ENCODE measurements around the gene IRS1. TPM values are rescaled to one million over a fixed set of nuclear protein-coding genes. Genes with fewer than 3 reads are reported as not detected.

IRS1 gene
- polyA plus RNA-seq, 2 donors: 1.6 to 3.7 TPM

DNA sequence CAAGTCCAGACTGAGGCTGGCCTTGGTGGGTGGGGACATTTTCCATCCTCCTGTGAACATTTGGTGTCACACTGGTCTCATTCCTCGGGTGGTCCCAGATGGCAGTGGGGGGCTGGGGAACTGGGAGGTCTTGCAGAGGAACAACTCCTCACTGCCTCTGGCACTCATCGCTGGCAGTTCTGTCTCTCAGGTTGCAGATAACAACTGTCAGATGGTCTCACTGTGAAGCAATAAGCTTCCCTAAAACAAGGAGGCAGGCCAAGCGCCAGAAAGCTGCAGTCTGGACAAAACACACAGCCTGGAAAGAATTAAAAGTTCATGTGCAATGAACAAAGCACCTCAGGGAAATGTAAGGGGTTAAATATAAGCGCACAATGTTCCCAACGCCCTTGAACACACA, 78.1 kb downstream of the IRS1 start:
- Histone ChIP-seq H3K9me3 (ENCODE audit: control insufficient read depth in 2 of 2, insufficient read depth in 1 of 2, low read depth in 1 of 2, low read length in 1 of 2) (no peaks in the 10 kb centered on the region), H3K27ac (ENCODE audit: low read depth in 2 of 2, low read length in 1 of 2) (no peak overlapping the region), H3K36me3 (ENCODE audit: control insufficient read depth in 2 of 2, insufficient read depth in 2 of 2, low read length in 1 of 2) (no peaks in the 10 kb centered on the region), H3K4me1 (ENCODE audit: control insufficient read depth in 2 of 2, insufficient read depth in 2 of 2, low read length in 1 of 2) (peaks cover 0 to 3% of the 10 kb centered on the region in 2 donors), H3K4me3 (ENCODE audit: low read depth in 1 of 2, low read length in 2 of 2) (no peak overlapping the region), H3K27me3 (ENCODE audit: control insufficient read depth in 1 of 2, insufficient read depth in 2 of 2, low read length in 2 of 2) (no peaks in the 10 kb centered on the region)
- WGBS, 2 donors: 59 to 68% methylated on average over 5 of the region's 5 CpGs

DNA sequence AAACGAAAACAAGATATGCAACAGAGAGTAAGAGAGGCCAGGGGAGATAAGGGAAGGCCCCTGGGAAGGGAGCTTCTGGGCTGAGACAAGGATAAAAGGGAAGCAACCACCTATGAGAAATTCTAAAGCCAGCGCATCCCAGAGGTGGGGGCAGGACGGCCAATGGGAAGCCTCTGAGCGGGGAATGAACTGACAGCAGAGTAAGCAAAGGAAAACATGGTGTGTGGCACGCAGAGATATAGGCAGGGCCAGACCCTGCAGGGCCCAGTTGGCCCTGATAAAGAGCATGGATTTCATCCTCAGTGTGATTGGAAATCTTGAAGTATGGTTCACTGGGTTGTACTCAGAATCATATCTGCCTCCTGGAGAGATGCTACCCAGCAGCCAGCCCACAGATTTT, 78.7 kb downstream of the IRS1 start:
- H3K4me1 ChIP-seq (ENCODE audit: control insufficient read depth in 2 of 2, insufficient read depth in 2 of 2, low read length in 1 of 2): peaks cover 0 to 1% of the 10 kb centered on the region in 2 donors
- no peaks in the 10 kb centered on the region for H3K36me3 ChIP-seq (ENCODE audit: control insufficient read depth in 2 of 2, insufficient read depth in 2 of 2, low read length in 1 of 2)
- no peak overlapping the region for H3K27ac ChIP-seq (ENCODE audit: low read depth in 2 of 2, low read length in 1 of 2)
- no peaks in the 10 kb centered on the region for H3K27me3 ChIP-seq (ENCODE audit: control insufficient read depth in 1 of 2, insufficient read depth in 2 of 2, low read length in 2 of 2)
- WGBS, 2 donors: 81 to 87% methylated on average over 5 of the region's 5 CpGs
- no peaks in the 10 kb centered on the region for H3K9me3 ChIP-seq (ENCODE audit: control insufficient read depth in 2 of 2, insufficient read depth in 1 of 2, low read depth in 1 of 2, low read length in 1 of 2)
- H3K4me3 ChIP-seq (ENCODE audit: low read depth in 1 of 2, low read length in 2 of 2): no peak overlapping the region

DNA sequence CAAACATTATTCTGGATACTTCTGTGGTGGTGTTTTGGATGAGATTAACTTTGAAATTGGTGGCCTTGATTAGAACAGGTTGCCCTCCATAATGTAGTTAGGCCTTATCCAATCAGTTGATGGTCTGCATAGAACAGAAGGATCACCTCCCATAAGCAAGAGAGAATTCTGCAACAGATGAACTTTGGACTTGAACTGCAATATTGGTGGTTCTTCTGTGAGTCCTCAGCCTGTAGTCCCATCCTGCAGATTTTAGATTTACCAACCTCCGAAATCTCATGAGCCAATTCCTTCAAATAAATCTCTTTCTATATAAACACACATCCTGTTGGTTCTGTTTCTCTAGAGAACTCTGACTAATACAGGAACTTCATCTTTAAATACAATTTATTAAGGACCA, 81.9 kb downstream of the IRS1 start:
- no peaks in the 10 kb centered on the region for H3K27me3 ChIP-seq (ENCODE audit: control insufficient read depth in 1 of 2, insufficient read depth in 2 of 2, low read length in 2 of 2)
- H3K36me3 ChIP-seq (ENCODE audit: control insufficient read depth in 2 of 2, insufficient read depth in 2 of 2, low read length in 1 of 2): no peaks in the 10 kb centered on the region
- H3K9me3 ChIP-seq (ENCODE audit: control insufficient read depth in 2 of 2, insufficient read depth in 1 of 2, low read depth in 1 of 2, low read length in 1 of 2): no peaks in the 10 kb centered on the region
- H3K4me1 ChIP-seq (ENCODE audit: control insufficient read depth in 2 of 2, insufficient read depth in 2 of 2, low read length in 1 of 2): peaks cover 0 to 4% of the 10 kb centered on the region in 2 donors
- 80 to 88% methylated on average over 1 of the region's 1 CpG for WGBS, 2 donors
- H3K27ac ChIP-seq (ENCODE audit: low read depth in 2 of 2, low read length in 1 of 2): no peak overlapping the region
- no peak overlapping the region for H3K4me3 ChIP-seq (ENCODE audit: low read depth in 1 of 2, low read length in 2 of 2)

DNA sequence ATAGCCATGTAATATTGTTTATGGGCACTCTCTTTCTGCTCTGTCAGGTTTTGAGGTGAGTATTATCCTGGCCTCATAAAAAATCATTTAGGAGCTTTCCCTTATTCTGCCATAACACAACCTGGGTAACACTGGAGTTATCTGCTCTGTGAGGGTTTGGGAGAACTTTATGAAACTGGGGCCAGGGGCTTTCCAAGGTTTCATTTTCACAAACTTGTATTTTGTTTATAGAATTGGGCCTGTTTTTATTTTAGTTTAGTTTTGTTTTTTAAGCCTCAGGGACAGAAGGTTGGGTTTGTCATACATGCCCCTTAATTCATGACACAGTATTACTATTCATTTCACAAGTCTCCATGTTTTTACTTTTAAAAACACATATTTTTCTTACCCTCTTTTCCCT, 83.5 kb downstream of the IRS1 start:
- no peak overlapping the region for H3K4me3 ChIP-seq (ENCODE audit: low read depth in 1 of 2, low read length in 2 of 2)
- H3K27me3 ChIP-seq (ENCODE audit: control insufficient read depth in 1 of 2, insufficient read depth in 2 of 2, low read length in 2 of 2): no peaks in the 10 kb centered on the region
- peaks cover 0 to 4% of the 10 kb centered on the region in 2 donors for H3K4me1 ChIP-seq (ENCODE audit: control insufficient read depth in 2 of 2, insufficient read depth in 2 of 2, low read length in 1 of 2)
- H3K36me3 ChIP-seq (ENCODE audit: control insufficient read depth in 2 of 2, insufficient read depth in 2 of 2, low read length in 1 of 2): no peaks in the 10 kb centered on the region
- H3K27ac ChIP-seq (ENCODE audit: low read depth in 2 of 2, low read length in 1 of 2): no peak overlapping the region
- no peaks in the 10 kb centered on the region for H3K9me3 ChIP-seq (ENCODE audit: control insufficient read depth in 2 of 2, insufficient read depth in 1 of 2, low read depth in 1 of 2, low read length in 1 of 2)

DNA sequence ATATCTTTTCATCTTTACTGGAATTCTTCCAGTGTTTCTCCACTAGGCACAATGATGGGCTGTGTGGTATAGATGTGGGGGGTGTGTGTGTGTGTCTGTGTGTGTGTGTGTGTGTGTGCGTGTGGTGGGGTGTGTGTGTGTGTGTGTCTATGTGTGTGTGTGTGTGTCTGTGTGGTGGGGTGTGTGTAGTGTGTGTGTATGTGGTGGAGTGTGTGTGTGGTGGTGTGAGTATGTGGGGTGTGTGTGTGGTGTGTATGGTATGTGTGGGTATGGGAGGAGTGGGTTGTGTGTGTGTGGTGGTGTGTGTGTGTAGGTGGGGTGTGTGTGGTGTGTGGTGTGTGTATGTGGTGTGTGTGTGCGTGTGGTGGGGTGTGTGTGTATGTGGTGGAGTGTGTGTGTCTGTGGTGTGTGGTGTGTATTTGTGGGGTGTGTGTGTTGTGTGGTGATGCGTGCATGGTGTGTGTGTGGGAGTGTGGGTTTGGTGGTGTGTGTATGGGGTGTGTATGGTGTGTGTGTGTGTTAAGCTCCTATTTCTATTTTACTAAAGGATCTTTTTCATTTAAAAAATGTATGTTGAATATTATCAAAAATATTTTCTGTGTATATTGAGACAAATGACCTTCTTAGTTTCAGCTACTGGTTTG, 84.2 kb downstream of the IRS1 start:
- H3K4me3 ChIP-seq (ENCODE audit: low read depth in 1 of 2, low read length in 2 of 2): no peak overlapping the region
- 83 to 91% methylated on average over 3 of the region's 3 CpGs for WGBS, 2 donors
- H3K9me3 ChIP-seq (ENCODE audit: control insufficient read depth in 2 of 2, insufficient read depth in 1 of 2, low read depth in 1 of 2, low read length in 1 of 2): no peaks in the 10 kb centered on the region
- H3K27me3 ChIP-seq (ENCODE audit: control insufficient read depth in 1 of 2, insufficient read depth in 2 of 2, low read length in 2 of 2): no peaks in the 10 kb centered on the region
- H3K27ac ChIP-seq (ENCODE audit: low read depth in 2 of 2, low read length in 1 of 2): no peak overlapping the region
- peaks cover 0 to 4% of the 10 kb centered on the region in 2 donors for H3K4me1 ChIP-seq (ENCODE audit: control insufficient read depth in 2 of 2, insufficient read depth in 2 of 2, low read length in 1 of 2)
- no peaks in the 10 kb centered on the region for H3K36me3 ChIP-seq (ENCODE audit: control insufficient read depth in 2 of 2, insufficient read depth in 2 of 2, low read length in 1 of 2)

DNA sequence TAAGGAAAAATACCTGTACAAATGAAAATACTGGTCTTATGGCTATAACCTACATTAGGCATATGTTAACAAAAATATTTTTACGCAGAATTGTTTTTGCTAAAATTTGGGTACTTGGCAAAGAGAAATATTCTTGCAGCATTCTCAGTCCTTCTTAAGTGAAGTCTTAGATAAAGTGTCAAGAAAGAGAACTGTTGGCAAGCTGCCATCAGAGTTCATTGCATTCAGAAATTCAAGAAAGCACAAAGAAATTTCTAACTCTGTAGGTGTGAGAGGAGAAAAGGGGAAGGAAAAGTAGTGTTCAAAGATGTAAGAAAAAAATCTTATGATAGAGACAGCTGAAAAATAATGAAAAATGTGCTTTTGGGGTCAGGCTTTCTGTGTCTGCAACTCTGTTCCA, 86.7 kb downstream of the IRS1 start:
- H3K27ac ChIP-seq (ENCODE audit: low read depth in 2 of 2, low read length in 1 of 2): no peak overlapping the region
- H3K9me3 ChIP-seq (ENCODE audit: control insufficient read depth in 2 of 2, insufficient read depth in 1 of 2, low read depth in 1 of 2, low read length in 1 of 2): no peaks in the 10 kb centered on the region
- 94 to 98% methylated on average over 1 of the region's 1 CpG for WGBS, 2 donors

DNA sequence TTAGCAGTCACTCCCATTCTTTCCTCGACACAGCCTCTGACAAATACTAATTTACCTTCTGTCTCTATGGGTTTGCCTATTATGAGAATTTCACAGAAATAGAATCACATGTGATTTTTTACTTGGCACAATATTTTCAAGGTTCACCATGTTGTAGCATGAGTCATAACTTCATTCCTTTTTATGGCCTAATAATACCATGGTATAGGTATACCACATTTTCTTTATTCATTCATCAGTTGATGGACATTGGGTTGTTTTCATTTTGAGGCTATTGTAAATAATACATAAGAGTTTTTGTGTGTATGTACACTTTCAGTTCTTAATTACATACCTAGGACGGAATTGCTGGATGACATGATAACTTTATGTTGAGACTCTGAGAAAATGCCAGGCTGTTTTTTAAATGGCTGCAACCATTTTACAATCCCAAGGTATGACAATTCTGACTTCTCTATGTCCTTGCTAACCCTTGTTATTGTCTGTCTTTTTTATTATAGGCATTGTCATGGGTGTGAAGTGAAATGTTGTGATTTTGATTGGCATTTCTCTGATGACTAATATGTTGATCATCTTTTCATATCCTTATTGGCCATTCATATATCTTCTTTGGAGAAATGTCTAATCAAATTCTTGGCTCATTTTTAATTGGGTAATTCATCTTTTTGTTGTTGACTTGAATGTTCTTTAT, 87.9 kb downstream of the IRS1 start:
- Histone ChIP-seq H3K9me3 (ENCODE audit: control insufficient read depth in 2 of 2, insufficient read depth in 1 of 2, low read depth in 1 of 2, low read length in 1 of 2) (no peaks in the 10 kb centered on the region), H3K4me3 (ENCODE audit: low read depth in 1 of 2, low read length in 2 of 2) (no peak overlapping the region), H3K4me1 (ENCODE audit: control insufficient read depth in 2 of 2, insufficient read depth in 2 of 2, low read length in 1 of 2) (peaks cover 0 to 4% of the 10 kb centered on the region in 2 donors), H3K27ac (ENCODE audit: low read depth in 2 of 2, low read length in 1 of 2) (no peak overlapping the region), H3K27me3 (ENCODE audit: control insufficient read depth in 1 of 2, insufficient read depth in 2 of 2, low read length in 2 of 2) (no peaks in the 10 kb centered on the region), H3K36me3 (ENCODE audit: control insufficient read depth in 2 of 2, insufficient read depth in 2 of 2, low read length in 1 of 2) (no peaks in the 10 kb centered on the region)
- WGBS, 2 donors: 86 to 90% methylated on average over 2 of the region's 2 CpGs

More for the DNA sequence above, 86.7 kb downstream of the IRS1 start:
- Histone ChIP-seq H3K4me1 (ENCODE audit: control insufficient read depth in 2 of 2, insufficient read depth in 2 of 2, low read length in 1 of 2) (peaks cover 0 to 4% of the 10 kb centered on the region in 2 donors), H3K36me3 (ENCODE audit: control insufficient read depth in 2 of 2, insufficient read depth in 2 of 2, low read length in 1 of 2) (no peaks in the 10 kb centered on the region), H3K27me3 (ENCODE audit: control insufficient read depth in 1 of 2, insufficient read depth in 2 of 2, low read length in 2 of 2) (no peaks in the 10 kb centered on the region), H3K4me3 (ENCODE audit: low read depth in 1 of 2, low read length in 2 of 2) (no peak overlapping the region)

DNA sequence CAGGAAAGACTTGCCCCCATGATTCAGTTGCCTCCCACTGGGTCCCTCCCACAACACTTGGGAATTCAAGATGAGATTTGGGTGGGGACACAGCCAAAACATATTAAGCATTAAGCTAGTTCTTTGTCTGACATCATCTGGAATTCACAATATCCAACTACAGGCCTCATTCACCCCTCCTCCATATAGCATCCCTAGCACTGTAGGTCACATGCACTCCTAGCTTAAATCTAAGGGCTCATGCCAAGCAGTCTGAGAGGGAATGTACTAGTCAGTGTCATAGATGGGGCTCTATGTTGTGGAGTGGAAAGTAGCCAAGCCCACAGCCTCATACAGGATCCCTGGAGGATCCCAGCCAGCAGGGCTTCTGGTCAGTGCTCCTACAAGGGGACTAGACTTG, 92.1 kb downstream of the IRS1 start:
- H3K4me3 ChIP-seq (ENCODE audit: low read depth in 1 of 2, low read length in 2 of 2): no peak overlapping the region
- H3K9me3 ChIP-seq (ENCODE audit: control insufficient read depth in 2 of 2, insufficient read depth in 1 of 2, low read depth in 1 of 2, low read length in 1 of 2): no peaks in the 10 kb centered on the region
- no peaks in the 10 kb centered on the region for H3K27me3 ChIP-seq (ENCODE audit: control insufficient read depth in 1 of 2, insufficient read depth in 2 of 2, low read length in 2 of 2)
- H3K4me1 ChIP-seq (ENCODE audit: control insufficient read depth in 2 of 2, insufficient read depth in 2 of 2, low read length in 1 of 2): no peaks in the 10 kb centered on the region
- H3K36me3 ChIP-seq (ENCODE audit: control insufficient read depth in 2 of 2, insufficient read depth in 2 of 2, low read length in 1 of 2): no peaks in the 10 kb centered on the region
- H3K27ac ChIP-seq (ENCODE audit: low read depth in 2 of 2, low read length in 1 of 2): no peak overlapping the region

DNA sequence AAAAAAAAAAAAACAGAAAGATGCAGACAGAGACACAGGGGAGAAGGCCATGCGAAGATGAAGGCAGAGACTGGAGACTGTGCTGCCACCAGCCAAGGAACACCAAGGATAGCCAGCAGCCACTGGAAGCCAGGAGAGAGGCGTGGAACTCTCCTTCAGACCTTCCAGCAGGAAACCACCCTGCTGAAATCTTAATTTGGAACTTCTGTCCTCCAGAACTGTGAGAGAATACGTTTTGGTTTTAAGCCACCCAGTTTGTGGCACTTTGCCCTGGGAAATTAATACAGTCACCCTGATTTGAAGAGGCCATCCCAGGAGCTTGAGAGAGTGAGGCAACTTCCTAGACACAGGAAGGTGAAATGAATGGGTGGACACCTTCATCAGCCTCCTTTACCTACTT, 93.7 kb downstream of the IRS1 start:
- Histone ChIP-seq H3K27ac (ENCODE audit: low read depth in 2 of 2, low read length in 1 of 2) (no peak overlapping the region), H3K27me3 (ENCODE audit: control insufficient read depth in 1 of 2, insufficient read depth in 2 of 2, low read length in 2 of 2) (no peaks in the 10 kb centered on the region), H3K36me3 (ENCODE audit: control insufficient read depth in 2 of 2, insufficient read depth in 2 of 2, low read length in 1 of 2) (no peaks in the 10 kb centered on the region), H3K9me3 (ENCODE audit: control insufficient read depth in 2 of 2, insufficient read depth in 1 of 2, low read depth in 1 of 2, low read length in 1 of 2) (no peaks in the 10 kb centered on the region), H3K4me1 (ENCODE audit: control insufficient read depth in 2 of 2, insufficient read depth in 2 of 2, low read length in 1 of 2) (no peaks in the 10 kb centered on the region), H3K4me3 (ENCODE audit: low read depth in 1 of 2, low read length in 2 of 2) (no peak overlapping the region)
- 77 to 82% methylated on average over 3 of the region's 3 CpGs for WGBS, 2 donors
